K562 (cell line): ENCODE data around the gene TENM4. TPM values are rescaled to one million over a fixed set of nuclear protein-coding genes. Genes with fewer than 3 reads are reported as not detected.

Experiments
- PHF21A ChIP-seq: fragments of 450-650 bp; IDR thresholded peaks from 2 replicates; pipeline ENCODE4 v1.6.1; 2017; ENCODE audit warnings: low read depth, borderline replicate concordance
- TRIM28 ChIP-seq: fragments of 450-650 bp; IDR thresholded peaks from 2 replicates; pipeline ENCODE4 v1.6.1; 2017
- YY1 ChIP-seq, 3 experiments: IDR thresholded peaks; 2 replicates each; pipeline ENCODE4 v1.6.1; 2011; ENCODE audit warnings: low read length in 2 of 3, mild to moderate bottlenecking in 2 of 3, moderate library complexity in 2 of 3, borderline replicate concordance in 1 of 3, control low read depth in 1 of 3, low read depth in 1 of 3; ENCODE audit not compliant: insufficient read depth in 3 of 3, insufficient replicate concordance in 2 of 3, control insufficient read depth in 1 of 3, insufficient read length in 1 of 3; ENCODE audit errors: extremely low read depth in 1 of 3
- ZKSCAN8 ChIP-seq: fragments of 200-800 bp; sonication (Bioruptor generic); IDR thresholded peaks from 2 replicates; pipeline ENCODE4 v1.6.1; 2016; ENCODE audit warnings: missing genetic modification characterization, missing compliant biosample characterization
- ZNF639 ChIP-seq, 2 experiments: fragments of 200-800 bp in 1 of 2; sonication (Bioruptor generic) in 1 of 2; sonication (generic) in 1 of 2; formaldehyde crosslinking in 1 of 2; IDR thresholded peaks in 1 of 2; conservative IDR thresholded peaks in 1 of 2; 2 replicates each; pipeline versions ENCODE4 v1.5.0 to v1.6.1; 2016 to 2020; ENCODE audit warnings: missing compliant biosample characterization in 1 of 2, missing genetic modification characterization in 1 of 2, missing genetic modification reagents in 1 of 2
- polyA plus RNA-seq, 8 experiments: library from polyadenylated mRNA; depleted of rRNA in 4 of 8; stranded (reverse) in 5 of 8; unstranded in 3 of 8; fragments of >200 nt; fragmentation: Nextera tagmentation in 2 of 8; fragmentation: Illumina TruSeq in 1 of 8; extraction: Ambion mirVana in 2 of 8; extraction: Trizol in 1 of 8; gene quantifications; 2 replicates each; pipeline versions ENCODE4 v1.2.1 to v1.2.3, GENCODE V29; 2011 to 2014; ENCODE audit warnings: inconsistent platforms in 1 of 8, missing spikeins in 1 of 8
- total RNA-seq, 7 experiments: library from RNA; depleted of rRNA in 6 of 7; stranded (reverse); fragments of >200 nt in 6 of 7; fragmentation: Illumina TruSeq in 2 of 7; extraction: Trizol in 2 of 7; gene quantifications; 2 replicates each; pipeline versions ENCODE4 v1.2.1 to v1.2.3, GENCODE V29; 2011 to 2021; ENCODE audit warnings: low replicate concordance in 1 of 7
- TF ChIP-seq, protein P1 (sequence below), 2 experiments: fragments of 450-650 bp in 1 of 2; IDR thresholded peaks; 2 replicates each; pipeline ENCODE4 v1.6.1; 2011 to 2017; ENCODE audit warnings: low read depth in 2 of 2, antibody characterized with exemption in 1 of 2, borderline replicate concordance in 1 of 2, low read length in 1 of 2, mild to moderate bottlenecking in 1 of 2, mixed read lengths in 1 of 2; ENCODE audit not compliant: control insufficient read depth in 1 of 2

The TENM4 gene
- total and polyA plus RNA-seq, 9 of the 15 experiments (the other 6 are each of a cell fraction or from before 2014, with no cell fraction given): 0.16 TPM; not detected in 8

GRCh38 chr11:78802058-78802761, 638.6 kb downstream of the TENM4 start (continued):
- TF ChIP-seq ZNF639 (CRISPR knock-in tag; conservative IDR thresholded peaks at IDR 0.05 in 1 of 2, IDR thresholded peaks at IDR 0.05 in 1 of 2): no peak
- TF ChIP-seq, protein P1, sequence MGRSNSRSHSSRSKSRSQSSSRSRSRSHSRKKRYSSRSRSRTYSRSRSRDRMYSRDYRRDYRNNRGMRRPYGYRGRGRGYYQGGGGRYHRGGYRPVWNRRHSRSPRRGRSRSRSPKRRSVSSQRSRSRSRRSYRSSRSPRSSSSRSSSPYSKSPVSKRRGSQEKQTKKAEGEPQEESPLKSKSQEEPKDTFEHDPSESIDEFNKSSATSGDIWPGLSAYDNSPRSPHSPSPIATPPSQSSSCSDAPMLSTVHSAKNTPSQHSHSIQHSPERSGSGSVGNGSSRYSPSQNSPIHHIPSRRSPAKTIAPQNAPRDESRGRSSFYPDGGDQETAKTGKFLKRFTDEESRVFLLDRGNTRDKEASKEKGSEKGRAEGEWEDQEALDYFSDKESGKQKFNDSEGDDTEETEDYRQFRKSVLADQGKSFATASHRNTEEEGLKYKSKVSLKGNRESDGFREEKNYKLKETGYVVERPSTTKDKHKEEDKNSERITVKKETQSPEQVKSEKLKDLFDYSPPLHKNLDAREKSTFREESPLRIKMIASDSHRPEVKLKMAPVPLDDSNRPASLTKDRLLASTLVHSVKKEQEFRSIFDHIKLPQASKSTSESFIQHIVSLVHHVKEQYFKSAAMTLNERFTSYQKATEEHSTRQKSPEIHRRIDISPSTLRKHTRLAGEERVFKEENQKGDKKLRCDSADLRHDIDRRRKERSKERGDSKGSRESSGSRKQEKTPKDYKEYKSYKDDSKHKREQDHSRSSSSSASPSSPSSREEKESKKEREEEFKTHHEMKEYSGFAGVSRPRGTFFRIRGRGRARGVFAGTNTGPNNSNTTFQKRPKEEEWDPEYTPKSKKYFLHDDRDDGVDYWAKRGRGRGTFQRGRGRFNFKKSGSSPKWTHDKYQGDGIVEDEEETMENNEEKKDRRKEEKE (IDR thresholded peaks at IDR 0.05; ENCODE audit: borderline replicate concordance in 1 of 2, control insufficient read depth in 1 of 2, low read depth in 2 of 2, low read length in 1 of 2): no peak
- no peak for TF ChIP-seq ZKSCAN8 (CRISPR knock-in tag)
- no peak for TF ChIP-seq TRIM28
- no peak for TF ChIP-seq YY1 (IDR thresholded peaks at IDR 0.05; ENCODE audit: borderline replicate concordance in 1 of 3, control insufficient read depth in 1 of 3, extremely low read depth in 1 of 3, insufficient read depth in 3 of 3, insufficient read length in 1 of 3, insufficient replicate concordance in 2 of 3, low read depth in 1 of 3, low read length in 2 of 3)
- TF ChIP-seq PHF21A: no peak
